Testis (tissue), 3 donors: ENCODE measurements around the gene CNGB1. TPM values are rescaled to one million over a fixed set of nuclear protein-coding genes. Genes with fewer than 3 reads are reported as not detected.

ENCODE experiments used
- DNase-seq: peaks from one replicate; pipeline ENCODE4 v3.0.0-alpha.2; 2019
- H3K27ac ChIP-seq, 2 donors: fragments of 200-600 bp; sonication (generic); one replicate each; pipeline ENCODE4 v1.5.1; 2019
- H3K27me3 ChIP-seq: fragments of 200-600 bp; sonication (generic); one replicate; pipeline ENCODE4 v1.5.1; 2019
- H3K36me3 ChIP-seq: fragments of 200-600 bp; sonication (generic); one replicate; pipeline ENCODE4 v1.5.1; 2017; ENCODE audit warnings: low read depth; ENCODE audit errors: missing control alignments
- H3K4me1 ChIP-seq: fragments of 200-600 bp; sonication (generic); one replicate; pipeline ENCODE4 v1.5.1; 2019
- H3K4me3 ChIP-seq, 2 donors: fragments of 200-600 bp; sonication (generic); one replicate each; pipeline ENCODE4 v1.5.1; 2017 to 2019
- H3K9me3 ChIP-seq: fragments of 200-600 bp; sonication (generic); one replicate; pipeline ENCODE4 v1.5.1; 2017
- POLR2A ChIP-seq: fragments of 450-650 bp; IDR thresholded peaks from one replicate; pipeline ENCODE4 v1.6.1; 2017; ENCODE audit warnings: antibody characterized with exemption, mild to moderate bottlenecking, moderate library complexity
- WGBS, 2 donors: methylation state at CpG; one replicate each; pipeline ENCODE4 v1.1.5; 2018; 5-methylcytosine and 5-hydroxymethylcytosine counted together
- intact Hi-C: fragments of 100-400 bp; cut with DNase I; formaldehyde crosslinking; loops from one replicate; pipeline ENCODE4 v1.15.1; 2023; ENCODE audit warnings: low total_unique reads
- polyA plus RNA-seq: library from polyadenylated mRNA; stranded (reverse); fragments of 350-450 nt; fragmentation: Illumina TruSeq; extraction: RNeasy Lipid Tissue Mini Kit (QIAGEN cat#74804); gene quantifications from one replicate; pipeline ENCODE4 v1.2.3, GENCODE V29; 2014; ENCODE audit warnings: low read depth, low replicate concordance; ENCODE audit not compliant: insufficient read depth
- total RNA-seq, 2 donors: library from RNA; depleted of rRNA; stranded (reverse); fragments of >200 nt; gene quantifications; one replicate each; pipeline ENCODE4 v1.2.3, GENCODE V29; 2016
- TF ChIP-seq, protein P1 (sequence below), 3 experiments: fragments of 450-650 bp in 2 of 3; fragments of 200-600 bp in 1 of 3; sonication (generic) in 1 of 3; IDR thresholded peaks; one replicate each; pipeline ENCODE4 v1.5.1; 2016 to 2019; ENCODE audit warnings: antibody characterized with exemption in 3 of 3, mild to moderate bottlenecking in 2 of 3, moderate library complexity in 1 of 3

The CNGB1 gene
- total and polyA plus RNA-seq, 3 donors from 2014 or later = 0.76 to 1.2 (median 0.87) TPM

DNA sequence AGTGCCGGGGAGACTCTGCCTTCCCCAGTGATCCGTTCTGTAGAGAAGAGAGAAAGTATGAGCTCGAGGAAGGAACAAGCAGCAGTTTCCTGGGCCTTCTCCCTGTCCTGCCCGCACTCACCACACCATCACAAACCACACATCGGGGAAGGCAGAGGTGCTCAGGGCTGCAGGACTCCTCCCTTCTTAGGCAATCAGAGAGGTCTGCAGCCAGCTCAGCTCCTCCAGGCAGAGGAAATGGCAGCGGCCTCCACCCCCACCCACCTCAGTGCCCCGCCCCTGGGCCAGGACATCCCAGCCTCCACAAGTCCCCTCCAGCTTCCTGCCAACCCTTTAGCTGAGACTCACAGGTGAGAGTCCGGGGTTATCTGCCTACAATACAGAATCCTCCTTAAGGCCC lies 27.6 kb upstream of the CNGB1 start:
- intact Hi-C loops = loop anchor here (5.0 kb wide), 1 partner anchor 91 kb away; no protein-coding TSS in a partner anchor
- Histone ChIP-seq H3K4me3 (no peak overlapping the region), H3K27me3 (no peaks in the 10 kb centered on the region), H3K4me1 (peaks cover 18% of the 10 kb centered on the region), H3K9me3 (no peaks in the 10 kb centered on the region), H3K36me3 (no peaks in the 10 kb centered on the region), H3K27ac (no peak overlapping the region)
- 79 to 82% methylated on average over 7 to 8 of the region's 8 CpGs for WGBS, 2 donors
- TF ChIP-seq POLR2A = no peak
- TF ChIP-seq, protein P1, sequence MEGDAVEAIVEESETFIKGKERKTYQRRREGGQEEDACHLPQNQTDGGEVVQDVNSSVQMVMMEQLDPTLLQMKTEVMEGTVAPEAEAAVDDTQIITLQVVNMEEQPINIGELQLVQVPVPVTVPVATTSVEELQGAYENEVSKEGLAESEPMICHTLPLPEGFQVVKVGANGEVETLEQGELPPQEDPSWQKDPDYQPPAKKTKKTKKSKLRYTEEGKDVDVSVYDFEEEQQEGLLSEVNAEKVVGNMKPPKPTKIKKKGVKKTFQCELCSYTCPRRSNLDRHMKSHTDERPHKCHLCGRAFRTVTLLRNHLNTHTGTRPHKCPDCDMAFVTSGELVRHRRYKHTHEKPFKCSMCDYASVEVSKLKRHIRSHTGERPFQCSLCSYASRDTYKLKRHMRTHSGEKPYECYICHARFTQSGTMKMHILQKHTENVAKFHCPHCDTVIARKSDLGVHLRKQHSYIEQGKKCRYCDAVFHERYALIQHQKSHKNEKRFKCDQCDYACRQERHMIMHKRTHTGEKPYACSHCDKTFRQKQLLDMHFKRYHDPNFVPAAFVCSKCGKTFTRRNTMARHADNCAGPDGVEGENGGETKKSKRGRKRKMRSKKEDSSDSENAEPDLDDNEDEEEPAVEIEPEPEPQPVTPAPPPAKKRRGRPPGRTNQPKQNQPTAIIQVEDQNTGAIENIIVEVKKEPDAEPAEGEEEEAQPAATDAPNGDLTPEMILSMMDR (IDR thresholded peaks at IDR 0.05) = no peak
- DNase-seq = no peak

DNA sequence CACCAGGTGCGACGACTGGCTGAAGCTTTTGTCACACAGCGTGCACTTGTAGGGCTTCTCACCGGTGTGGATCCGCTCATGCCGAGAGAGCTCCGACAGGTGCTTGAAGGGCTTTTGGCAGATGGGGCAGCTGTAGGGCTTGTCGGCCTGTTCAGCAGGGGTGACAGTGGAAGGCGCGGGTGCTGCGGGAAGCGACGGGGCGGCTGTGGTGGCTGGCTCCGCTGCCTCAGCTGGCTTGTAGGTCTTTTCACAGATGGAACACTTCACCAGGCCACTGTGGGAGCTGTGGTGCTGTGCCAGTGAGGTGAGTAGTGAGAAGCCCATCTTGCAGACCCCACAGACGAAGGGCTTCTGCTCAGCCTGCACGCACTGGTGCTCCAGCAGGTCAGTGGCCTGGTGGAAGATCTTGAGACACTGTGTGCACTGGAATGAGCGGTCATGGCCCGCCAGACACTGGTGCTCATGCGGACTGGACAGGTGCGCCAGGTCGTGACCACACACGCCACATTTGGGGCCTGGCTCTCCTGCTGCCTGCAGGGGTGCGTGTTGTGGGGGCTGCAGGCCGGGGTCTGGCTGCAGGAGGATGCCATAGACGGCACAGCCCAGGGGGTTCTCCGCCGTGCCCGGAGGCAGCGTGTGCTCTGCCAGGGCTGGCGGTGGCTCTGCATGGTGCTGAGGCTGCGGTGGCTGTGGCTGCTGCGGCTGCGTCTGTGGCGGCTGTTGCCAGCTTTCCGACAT lies 26.8 kb upstream of the CNGB1 start:
- 79 to 80% methylated on average over 18 to 36 of the region's 36 CpGs for WGBS, 2 donors
- no peak overlapping the region for H3K27ac ChIP-seq
- H3K4me1 ChIP-seq = peaks cover 18% of the 10 kb centered on the region
- DNase-seq = no peak
- H3K9me3 ChIP-seq = no peaks in the 10 kb centered on the region
- intact Hi-C loops = loop anchor here (5.0 kb wide), 1 partner anchor 90 kb away; no protein-coding TSS in a partner anchor
- H3K36me3 ChIP-seq = no peaks in the 10 kb centered on the region
- no peaks in the 10 kb centered on the region for H3K27me3 ChIP-seq
- TF ChIP-seq, protein P1 (IDR thresholded peaks at IDR 0.05) = no peak
- TF ChIP-seq POLR2A = no peak
- no peak overlapping the region for H3K4me3 ChIP-seq

DNA sequence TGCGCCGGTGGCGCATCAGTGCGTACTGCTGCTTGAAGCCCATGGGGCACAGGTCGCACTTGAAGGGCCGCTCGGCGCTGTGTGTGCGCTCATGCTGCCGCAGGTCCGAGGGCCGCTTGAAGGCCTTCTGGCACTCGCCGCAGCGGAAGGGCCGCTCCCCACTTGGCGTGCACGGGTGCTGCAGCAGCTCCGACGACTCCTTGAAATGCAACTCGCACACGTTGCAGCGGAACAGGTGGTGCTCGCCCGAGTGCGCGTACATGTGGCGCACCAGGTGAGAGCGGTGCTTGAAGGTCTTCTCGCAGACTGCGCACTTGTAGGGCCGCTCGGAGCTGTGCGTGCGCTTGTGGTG lies 26.2 kb upstream of the CNGB1 start:
- TF ChIP-seq, protein P1 (IDR thresholded peaks at IDR 0.05) = no peak
- TF ChIP-seq POLR2A = no peak
- Histone ChIP-seq H3K4me3 (no peak overlapping the region), H3K27me3 (no peaks in the 10 kb centered on the region), H3K27ac (no peak overlapping the region), H3K4me1 (peaks cover 18% of the 10 kb centered on the region), H3K9me3 (no peaks in the 10 kb centered on the region), H3K36me3 (no peaks in the 10 kb centered on the region)
- 73 to 79% methylated on average over 13 to 35 of the region's 35 CpGs for WGBS, 2 donors
- DNase-seq = no peak
- intact Hi-C loops = loop anchor here (5.0 kb wide), 1 partner anchor 90 kb away; no protein-coding TSS in a partner anchor

DNA sequence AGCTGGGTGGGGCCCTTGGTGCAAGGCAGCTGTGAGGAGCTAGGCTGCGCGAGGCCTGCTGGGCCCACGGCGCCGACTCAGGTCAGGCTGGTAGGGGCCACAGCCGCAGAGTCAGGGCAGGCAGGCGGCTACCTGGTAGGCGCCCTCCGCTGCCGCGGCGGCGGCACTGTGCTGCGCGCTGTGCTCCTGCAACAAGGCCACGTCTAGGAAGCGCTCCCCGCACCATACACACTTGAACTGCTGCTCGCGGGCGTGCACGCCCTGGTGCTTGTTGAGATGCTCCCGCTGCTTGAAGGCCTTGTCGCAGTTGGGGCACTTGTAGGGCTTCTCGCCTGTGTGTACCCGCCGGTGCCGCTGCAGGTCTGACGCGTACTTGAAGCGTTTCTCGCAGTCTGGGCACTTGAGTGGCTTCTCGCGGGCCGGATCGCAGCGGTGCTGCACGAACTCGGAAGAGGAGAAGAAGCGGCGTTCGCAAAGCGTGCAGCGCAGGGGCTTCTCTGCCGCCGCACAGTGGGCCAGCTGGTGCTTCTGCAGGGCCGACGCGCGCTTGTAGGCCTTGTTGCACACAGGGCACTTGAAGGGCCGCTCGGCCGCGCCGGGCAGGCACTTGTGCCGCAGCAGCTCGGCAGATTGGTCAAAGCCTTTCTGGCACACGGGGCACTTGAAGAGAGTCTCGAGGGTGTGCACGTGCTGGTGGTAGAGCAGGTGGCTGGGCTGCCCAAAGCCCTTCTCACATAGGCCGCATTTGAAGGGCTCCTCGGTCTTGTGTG lies 25.7 kb upstream of the CNGB1 start:
- WGBS, 2 donors = 80% methylated on average over 3 to 61 of the region's 62 CpGs
- intact Hi-C loops = loop anchor here (5.0 kb wide), 1 partner anchor 89 kb away; no protein-coding TSS in a partner anchor
- no peaks in the 10 kb centered on the region for H3K36me3 ChIP-seq
- TF ChIP-seq, protein P1 (IDR thresholded peaks at IDR 0.05) = no peak
- TF ChIP-seq POLR2A = no peak
- no peak overlapping the region for H3K27ac ChIP-seq
- no peak for DNase-seq
- no peak overlapping the region for H3K4me3 ChIP-seq
- no peaks in the 10 kb centered on the region for H3K27me3 ChIP-seq
- H3K4me1 ChIP-seq = peaks cover 12% of the 10 kb centered on the region
- H3K9me3 ChIP-seq = no peaks in the 10 kb centered on the region
